GM23248 (cell line): ENCODE measurements around the gene TSHZ2.

Experiments used
- EZH2 ChIP-seq: fragments of 200-600 bp; sonication (generic); IDR thresholded peaks from 2 replicates; pipeline ENCODE4 v1.6.1; 2018; ENCODE audit warnings: antibody characterized with exemption, mild to moderate bottlenecking; ENCODE audit not compliant: insufficient read depth, poor library complexity, severe bottlenecking
- EZH2phosphoT487 ChIP-seq: fragments of 200-600 bp; sonication (generic); IDR thresholded peaks from 2 replicates; pipeline ENCODE4 v1.6.1; 2018; ENCODE audit warnings: antibody characterized with exemption, moderate library complexity, mild to moderate bottlenecking, low read depth; ENCODE audit not compliant: insufficient read depth

DNA sequence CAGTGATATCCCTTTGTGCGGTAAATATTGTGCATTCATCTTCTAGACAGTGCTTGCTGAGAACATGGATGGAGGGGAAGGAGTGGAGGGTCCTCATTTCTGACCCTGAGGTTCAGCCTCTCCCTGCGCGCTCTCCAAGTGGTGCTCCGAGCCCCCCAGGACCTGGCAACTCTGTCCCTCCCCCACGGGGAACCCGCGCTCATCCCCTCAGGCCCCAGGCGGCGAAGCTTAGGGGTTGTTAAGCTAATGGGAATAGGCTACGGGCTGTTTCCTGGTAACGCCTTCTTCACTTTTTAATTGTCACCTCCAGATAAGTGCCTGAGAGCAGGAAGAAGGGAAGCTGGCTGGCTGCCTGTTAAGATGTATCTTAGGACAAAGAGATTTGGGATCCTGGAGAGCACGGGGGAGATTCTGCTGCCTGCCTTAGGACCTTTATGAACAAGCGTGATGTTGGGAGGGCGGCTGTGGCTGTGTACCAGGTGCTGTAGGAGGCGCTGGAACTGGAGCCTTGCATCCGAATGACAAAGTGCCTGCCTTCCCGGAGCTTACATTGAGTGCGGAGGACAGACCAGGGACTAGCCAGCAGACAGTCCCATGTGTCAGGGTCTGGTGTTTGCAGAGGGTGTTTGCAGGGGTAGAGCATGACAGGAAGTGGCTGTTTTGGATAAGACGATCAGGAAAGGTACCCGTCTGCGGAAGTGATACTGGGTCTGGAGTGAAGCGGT, 11.7 kb downstream of the TSHZ2 start:
- TF ChIP-seq EZH2 (no peak), EZH2phosphoT487 (no peak)
